DOHH2 (cell line): Measurements from ENCODE around the gene NFKB1.

Experiments used
- EZH2phosphoT487 ChIP-seq: fragments of 200-600 bp; sonication (generic); IDR thresholded peaks from 2 replicates; pipeline ENCODE4 v1.6.1; 2017; ENCODE audit warnings: borderline replicate concordance, mild to moderate bottlenecking, antibody characterized with exemption, low read length, moderate library complexity, mixed read lengths
- TF ChIP-seq, protein P1 (sequence below): fragments of 200-600 bp; sonication (generic); IDR thresholded peaks from one replicate; pipeline ENCODE4 v1.5.1; 2014; ENCODE audit warnings: antibody characterized with exemption, mild to moderate bottlenecking, low read depth, low read length; ENCODE audit not compliant: poor library complexity, severe bottlenecking

GRCh38 chr4:102454268-102454667 is 46.9 kb upstream of the NFKB1 start:
- TF ChIP-seq, protein P1, sequence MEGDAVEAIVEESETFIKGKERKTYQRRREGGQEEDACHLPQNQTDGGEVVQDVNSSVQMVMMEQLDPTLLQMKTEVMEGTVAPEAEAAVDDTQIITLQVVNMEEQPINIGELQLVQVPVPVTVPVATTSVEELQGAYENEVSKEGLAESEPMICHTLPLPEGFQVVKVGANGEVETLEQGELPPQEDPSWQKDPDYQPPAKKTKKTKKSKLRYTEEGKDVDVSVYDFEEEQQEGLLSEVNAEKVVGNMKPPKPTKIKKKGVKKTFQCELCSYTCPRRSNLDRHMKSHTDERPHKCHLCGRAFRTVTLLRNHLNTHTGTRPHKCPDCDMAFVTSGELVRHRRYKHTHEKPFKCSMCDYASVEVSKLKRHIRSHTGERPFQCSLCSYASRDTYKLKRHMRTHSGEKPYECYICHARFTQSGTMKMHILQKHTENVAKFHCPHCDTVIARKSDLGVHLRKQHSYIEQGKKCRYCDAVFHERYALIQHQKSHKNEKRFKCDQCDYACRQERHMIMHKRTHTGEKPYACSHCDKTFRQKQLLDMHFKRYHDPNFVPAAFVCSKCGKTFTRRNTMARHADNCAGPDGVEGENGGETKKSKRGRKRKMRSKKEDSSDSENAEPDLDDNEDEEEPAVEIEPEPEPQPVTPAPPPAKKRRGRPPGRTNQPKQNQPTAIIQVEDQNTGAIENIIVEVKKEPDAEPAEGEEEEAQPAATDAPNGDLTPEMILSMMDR: no peak
- no peak for TF ChIP-seq EZH2phosphoT487
